ENCODE results near the gene EDRF1. TPM values are rescaled to one million over a fixed set of nuclear protein-coding genes. Genes with fewer than 3 reads are reported as not detected.
A peak's percentile ranks its signal among the peaks of the same experiment; 100 is the strongest.

Gene EDRF1
- total RNA-seq, 4 donors from 2014 or later: 9.9 to 17.4 (median 13.3) TPM

DNA sequence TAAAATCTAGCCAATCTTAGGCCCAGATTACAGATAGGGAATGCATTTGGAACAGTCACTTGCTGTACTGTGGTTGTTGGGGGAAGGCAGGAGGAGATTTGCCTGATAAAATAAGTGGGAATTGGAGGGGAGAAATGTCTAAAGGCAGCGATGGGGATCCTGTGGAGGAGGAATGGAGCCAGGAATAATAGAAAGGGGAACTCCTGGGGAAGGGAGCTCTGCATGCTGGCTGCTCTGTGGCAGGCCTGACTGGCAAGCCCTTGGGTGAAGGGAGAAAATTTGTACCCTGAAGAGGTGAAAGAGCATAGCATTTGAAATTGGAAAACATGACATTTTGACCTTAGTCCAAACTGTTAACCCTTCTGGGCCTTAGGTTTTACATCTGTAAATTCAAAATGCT is 42.5 kb downstream of the EDRF1 start:
- TF ChIP-seq POLR2A (IDR thresholded peaks at IDR 0.05; ENCODE audit: low read depth) (no peak), EP300 (IDR thresholded peaks at IDR 0.05) (no peak), POLR2AphosphoS5 (IDR thresholded peaks at IDR 0.05) (no peak)
- TF ChIP-seq, protein P1, sequence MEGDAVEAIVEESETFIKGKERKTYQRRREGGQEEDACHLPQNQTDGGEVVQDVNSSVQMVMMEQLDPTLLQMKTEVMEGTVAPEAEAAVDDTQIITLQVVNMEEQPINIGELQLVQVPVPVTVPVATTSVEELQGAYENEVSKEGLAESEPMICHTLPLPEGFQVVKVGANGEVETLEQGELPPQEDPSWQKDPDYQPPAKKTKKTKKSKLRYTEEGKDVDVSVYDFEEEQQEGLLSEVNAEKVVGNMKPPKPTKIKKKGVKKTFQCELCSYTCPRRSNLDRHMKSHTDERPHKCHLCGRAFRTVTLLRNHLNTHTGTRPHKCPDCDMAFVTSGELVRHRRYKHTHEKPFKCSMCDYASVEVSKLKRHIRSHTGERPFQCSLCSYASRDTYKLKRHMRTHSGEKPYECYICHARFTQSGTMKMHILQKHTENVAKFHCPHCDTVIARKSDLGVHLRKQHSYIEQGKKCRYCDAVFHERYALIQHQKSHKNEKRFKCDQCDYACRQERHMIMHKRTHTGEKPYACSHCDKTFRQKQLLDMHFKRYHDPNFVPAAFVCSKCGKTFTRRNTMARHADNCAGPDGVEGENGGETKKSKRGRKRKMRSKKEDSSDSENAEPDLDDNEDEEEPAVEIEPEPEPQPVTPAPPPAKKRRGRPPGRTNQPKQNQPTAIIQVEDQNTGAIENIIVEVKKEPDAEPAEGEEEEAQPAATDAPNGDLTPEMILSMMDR (IDR thresholded peaks at IDR 0.05): no peak
- Histone ChIP-seq H3K27me3 (no peaks in the 10 kb centered on the region), H3K27ac (replicated peaks in 1 of 4) (no peak overlapping the region), H3K9me3 (no peaks in the 10 kb centered on the region), H3K4me1 (peaks cover 0 to under 1% (median 0%) of the 10 kb centered on the region in 4 donors), H3K4me3 (no peak overlapping the region), H3K36me3 (peaks cover 38 to 91% (median 70%) of the 10 kb centered on the region in 4 donors)
- 50% methylated on average over 1 of the region's 1 CpG for WGBS
- intact Hi-C loops (cut with DNase I): no loop called here
- DNase-seq (ENCODE audit: extremely low spot score): peak; percentile 57

DNA sequence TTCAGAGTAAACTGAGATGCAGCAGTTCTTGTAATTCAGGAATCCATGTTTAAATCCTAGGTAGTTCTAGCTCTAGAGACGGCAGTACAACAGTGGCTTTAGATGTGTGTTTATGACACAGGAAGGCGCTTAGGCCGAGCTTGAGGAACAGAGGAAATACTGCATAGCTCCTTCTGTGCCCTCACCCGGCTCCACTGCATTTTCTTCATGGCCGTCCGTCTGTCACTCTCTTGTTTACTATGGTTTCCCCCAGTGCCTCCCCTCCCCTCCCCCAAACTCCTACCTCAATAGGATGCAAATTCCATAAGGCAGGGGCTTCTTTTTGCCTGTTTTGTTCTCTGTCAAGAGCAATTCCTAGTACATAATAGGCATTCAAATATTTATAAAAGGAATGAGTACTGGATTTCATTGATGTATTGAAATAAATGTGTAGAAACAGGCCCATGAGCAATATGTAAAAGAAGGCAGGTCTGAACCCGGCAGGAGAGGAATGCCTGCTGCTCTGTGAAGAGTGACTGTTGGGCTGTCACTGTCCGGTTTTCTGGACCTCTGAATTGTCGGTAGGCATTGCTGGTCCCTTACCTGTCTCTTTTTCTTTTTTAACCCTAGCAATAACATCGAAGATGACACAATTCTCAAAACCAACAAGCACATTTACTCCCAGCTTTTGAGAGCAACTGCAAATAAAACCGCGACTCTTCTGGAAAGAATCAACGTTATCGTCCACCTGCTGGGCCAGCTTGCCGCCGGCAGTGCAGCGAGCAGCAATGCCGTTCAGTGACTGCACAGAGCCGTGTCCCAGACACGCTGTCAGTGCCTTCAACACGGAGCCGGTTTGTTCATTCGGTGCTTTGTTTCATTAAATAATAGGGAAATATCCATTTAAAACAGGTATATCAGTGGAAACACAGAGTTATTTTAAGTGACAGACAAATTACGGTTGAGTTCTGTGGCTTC is 43.5 kb downstream of the EDRF1 start:
- Histone ChIP-seq H3K27me3 (no peaks in the 10 kb centered on the region), H3K4me1 (peaks cover 0 to 10% (median 5%) of the 10 kb centered on the region in 4 donors), H3K9me3 (no peaks in the 10 kb centered on the region), H3K4me3 (no peak overlapping the region), H3K36me3 (peaks cover 33 to 81% (median 63%) of the 10 kb centered on the region in 4 donors), H3K27ac (replicated peaks in 1 of 4) (no peak overlapping the region)
- DNase-seq (ENCODE audit: extremely low spot score): peak; percentile 34
- 90% methylated on average over 22 of the region's 24 CpGs for WGBS
- no peak for TF ChIP-seq POLR2A (IDR thresholded peaks at IDR 0.05; ENCODE audit: low read depth)
- no peak for TF ChIP-seq EP300 (IDR thresholded peaks at IDR 0.05)
- TF ChIP-seq POLR2AphosphoS5 (IDR thresholded peaks at IDR 0.05): no peak
- TF ChIP-seq, protein P1 (IDR thresholded peaks at IDR 0.05): no peak
- intact Hi-C loops (cut with DNase I): no loop called here

DNA sequence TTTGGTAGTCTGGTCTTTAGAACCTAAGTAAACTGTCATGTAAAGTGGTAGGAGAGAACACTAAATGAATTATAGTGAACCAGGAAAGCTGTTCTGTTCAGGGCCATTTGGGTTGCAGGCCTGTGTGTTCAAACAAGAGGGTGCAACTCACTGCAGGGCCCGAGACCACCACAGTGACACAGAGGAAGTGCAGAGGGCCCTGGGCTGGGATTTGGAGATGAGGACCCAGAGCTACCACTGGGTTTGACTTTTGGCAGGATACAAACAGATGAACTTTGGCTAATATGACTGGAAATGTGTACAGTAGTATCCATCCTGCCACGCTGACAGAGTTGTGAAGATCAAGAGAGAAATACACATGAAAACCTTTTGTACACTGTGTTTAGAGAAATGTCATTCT is 46.3 kb downstream of the EDRF1 start:
- Histone ChIP-seq H3K27me3 (no peaks in the 10 kb centered on the region), H3K36me3 (peaks cover 19 to 58% (median 39%) of the 10 kb centered on the region in 4 donors), H3K9me3 (no peaks in the 10 kb centered on the region), H3K4me3 (no peak overlapping the region), H3K4me1 (peaks cover 4 to 27% (median 20%) of the 10 kb centered on the region in 4 donors), H3K27ac (replicated peaks in 1 of 4) (peak overlapping the region in 1 of 4 donors; percentile 5)
- peak; percentile 68 for DNase-seq (ENCODE audit: extremely low spot score)
- TF ChIP-seq, protein P1 (IDR thresholded peaks at IDR 0.05): no peak
- no peak for TF ChIP-seq POLR2A (IDR thresholded peaks at IDR 0.05; ENCODE audit: low read depth)
- no peak for TF ChIP-seq EP300 (IDR thresholded peaks at IDR 0.05)
- TF ChIP-seq POLR2AphosphoS5 (IDR thresholded peaks at IDR 0.05): no peak
- 83% methylated on average over 2 of the region's 2 CpGs for WGBS
- intact Hi-C loops (cut with DNase I): no loop called here

DNA sequence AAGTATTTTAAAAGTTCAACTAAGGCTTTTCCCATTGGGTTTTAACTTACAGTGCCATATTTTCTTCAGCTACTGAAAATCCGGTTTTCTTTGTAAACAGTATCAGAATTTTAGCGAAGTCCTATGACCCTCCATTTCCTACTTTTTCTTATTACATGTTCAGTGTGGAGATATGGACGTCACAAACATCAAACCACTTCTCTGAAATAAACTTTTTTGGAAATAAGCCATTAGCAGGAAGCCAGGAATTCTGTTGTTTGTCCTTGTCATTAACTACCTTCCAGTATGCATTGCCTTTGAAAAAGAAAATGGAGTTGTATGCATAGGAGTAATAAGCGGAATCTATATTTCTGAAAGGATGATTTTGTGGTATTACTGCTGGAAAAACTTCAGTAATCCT is 47.0 kb downstream of the EDRF1 start:
- Histone ChIP-seq H3K4me3 (no peak overlapping the region), H3K9me3 (no peaks in the 10 kb centered on the region), H3K4me1 (peaks cover 4 to 27% (median 20%) of the 10 kb centered on the region in 4 donors), H3K27me3 (no peaks in the 10 kb centered on the region), H3K36me3 (peaks cover 19 to 51% (median 36%) of the 10 kb centered on the region in 4 donors), H3K27ac (replicated peaks in 1 of 4) (peak overlapping the region in 1 of 4 donors; percentile 5)
- no peak for DNase-seq (ENCODE audit: extremely low spot score)
- intact Hi-C loops (cut with DNase I): no loop called here
- 84% methylated on average over 4 of the region's 4 CpGs for WGBS
- TF ChIP-seq, protein P1 (IDR thresholded peaks at IDR 0.05): no peak
- TF ChIP-seq EP300 (IDR thresholded peaks at IDR 0.05) (no peak), POLR2A (IDR thresholded peaks at IDR 0.05; ENCODE audit: low read depth) (no peak), POLR2AphosphoS5 (IDR thresholded peaks at IDR 0.05) (no peak)

Data from esophagus muscularis mucosa (tissue), 4 donors.